Gastrocnemius medialis (tissue), 4 donors: ENCODE data around the gene INPP4A.

Experiments used
- POLR2A ChIP-seq, 2 donors: fragments of 450-650 bp; IDR thresholded peaks; one replicate each; pipeline ENCODE4 v1.6.1; 2017; ENCODE audit warnings: antibody characterized with exemption in 2 of 2, mild to moderate bottlenecking in 2 of 2, moderate library complexity in 2 of 2
- TF ChIP-seq, protein P1 (sequence below), 5 experiments: fragments of 450-650 bp in 3 of 5; fragments of 200-600 bp in 2 of 5; sonication (generic) in 2 of 5; IDR thresholded peaks in 4 of 5; conservative IDR thresholded peaks in 1 of 5; 1 replicate in 4 of 5; 2 replicates in 1 of 5; pipeline ENCODE4 v1.5.1; 2016 to 2019; ENCODE audit warnings: antibody characterized with exemption in 5 of 5, mild to moderate bottlenecking in 3 of 5, moderate library complexity in 3 of 5

- TF ChIP-seq, protein P1, sequence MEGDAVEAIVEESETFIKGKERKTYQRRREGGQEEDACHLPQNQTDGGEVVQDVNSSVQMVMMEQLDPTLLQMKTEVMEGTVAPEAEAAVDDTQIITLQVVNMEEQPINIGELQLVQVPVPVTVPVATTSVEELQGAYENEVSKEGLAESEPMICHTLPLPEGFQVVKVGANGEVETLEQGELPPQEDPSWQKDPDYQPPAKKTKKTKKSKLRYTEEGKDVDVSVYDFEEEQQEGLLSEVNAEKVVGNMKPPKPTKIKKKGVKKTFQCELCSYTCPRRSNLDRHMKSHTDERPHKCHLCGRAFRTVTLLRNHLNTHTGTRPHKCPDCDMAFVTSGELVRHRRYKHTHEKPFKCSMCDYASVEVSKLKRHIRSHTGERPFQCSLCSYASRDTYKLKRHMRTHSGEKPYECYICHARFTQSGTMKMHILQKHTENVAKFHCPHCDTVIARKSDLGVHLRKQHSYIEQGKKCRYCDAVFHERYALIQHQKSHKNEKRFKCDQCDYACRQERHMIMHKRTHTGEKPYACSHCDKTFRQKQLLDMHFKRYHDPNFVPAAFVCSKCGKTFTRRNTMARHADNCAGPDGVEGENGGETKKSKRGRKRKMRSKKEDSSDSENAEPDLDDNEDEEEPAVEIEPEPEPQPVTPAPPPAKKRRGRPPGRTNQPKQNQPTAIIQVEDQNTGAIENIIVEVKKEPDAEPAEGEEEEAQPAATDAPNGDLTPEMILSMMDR (IDR thresholded peaks at IDR 0.05 in 4 of 5, conservative IDR thresholded peaks at IDR 0.05 in 1 of 5) = no peak
- no peak for TF ChIP-seq POLR2A (IDR thresholded peaks at IDR 0.05)
These were observed 102.6 kb downstream of the INPP4A start for GRCh38 chr2:98547092-98547790.
